ENCODE results near the gene KLHL18. TPM values are rescaled to one million over a fixed set of nuclear protein-coding genes. Genes with fewer than 3 reads are reported as not detected.

Gene KLHL18
- total and polyA plus RNA-seq, 4 donors = 3.5 to 12.6 (median 10.3) TPM

DNA sequence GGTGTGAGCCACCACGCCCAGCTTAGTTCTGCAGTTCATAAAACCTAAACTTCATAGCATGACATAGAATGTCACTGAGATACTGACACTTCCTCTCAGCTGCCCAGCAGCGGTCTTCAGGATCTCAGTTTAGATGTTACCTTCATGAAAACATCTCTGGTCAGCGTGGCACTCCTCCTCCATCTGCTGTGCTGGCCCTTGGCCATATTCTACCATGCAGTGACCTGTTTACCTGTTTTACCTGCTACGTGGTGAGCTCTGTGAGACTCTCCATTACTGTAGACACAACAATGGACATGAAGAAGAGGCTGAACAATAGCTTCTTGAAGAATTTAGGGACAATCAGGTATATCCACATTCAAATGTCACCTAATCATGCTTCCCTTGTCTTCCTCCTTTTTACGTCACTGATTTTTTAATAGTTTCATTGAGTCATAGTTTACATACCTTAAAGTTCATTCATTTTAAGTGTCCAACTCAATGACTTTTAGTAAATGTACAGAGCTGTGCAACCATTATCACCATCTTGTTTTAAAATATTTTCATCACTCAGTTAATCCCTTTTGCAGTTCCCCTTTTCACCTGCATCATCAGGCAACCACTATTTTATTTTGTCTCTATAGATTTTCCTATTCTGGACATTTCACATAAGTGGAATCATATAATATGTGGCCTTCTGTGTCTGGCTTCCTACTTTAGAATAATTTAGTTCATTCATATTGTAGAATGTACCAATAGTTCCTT lies 65.8 kb downstream of the KLHL18 start:
- H3K36me3 ChIP-seq (ENCODE audit: control insufficient read depth in 4 of 4, insufficient read depth in 3 of 4, low read depth in 1 of 4, low read length in 3 of 4) = peaks cover 4 to 11% (median 7%) of the 10 kb centered on the region in 4 donors
- no peak overlapping the region for H3K27ac ChIP-seq (ENCODE audit: low read depth in 1 of 2, low read length in 2 of 2)
- H3K9me3 ChIP-seq (ENCODE audit: control insufficient read depth in 4 of 4, low read length in 3 of 4) = no peaks in the 10 kb centered on the region
- no peak overlapping the region for H3K9ac ChIP-seq (ENCODE audit: low read depth in 1 of 2, low read length in 2 of 2)
- 91% methylated on average over 5 of the region's 5 CpGs for WGBS
- DNase-seq (ENCODE audit: low spot score) = no peak
- H3K4me1 ChIP-seq (ENCODE audit: control insufficient read depth in 4 of 4, insufficient read depth in 4 of 4, low read length in 3 of 4) = no peaks in the 10 kb centered on the region
- TF ChIP-seq, protein P1, sequence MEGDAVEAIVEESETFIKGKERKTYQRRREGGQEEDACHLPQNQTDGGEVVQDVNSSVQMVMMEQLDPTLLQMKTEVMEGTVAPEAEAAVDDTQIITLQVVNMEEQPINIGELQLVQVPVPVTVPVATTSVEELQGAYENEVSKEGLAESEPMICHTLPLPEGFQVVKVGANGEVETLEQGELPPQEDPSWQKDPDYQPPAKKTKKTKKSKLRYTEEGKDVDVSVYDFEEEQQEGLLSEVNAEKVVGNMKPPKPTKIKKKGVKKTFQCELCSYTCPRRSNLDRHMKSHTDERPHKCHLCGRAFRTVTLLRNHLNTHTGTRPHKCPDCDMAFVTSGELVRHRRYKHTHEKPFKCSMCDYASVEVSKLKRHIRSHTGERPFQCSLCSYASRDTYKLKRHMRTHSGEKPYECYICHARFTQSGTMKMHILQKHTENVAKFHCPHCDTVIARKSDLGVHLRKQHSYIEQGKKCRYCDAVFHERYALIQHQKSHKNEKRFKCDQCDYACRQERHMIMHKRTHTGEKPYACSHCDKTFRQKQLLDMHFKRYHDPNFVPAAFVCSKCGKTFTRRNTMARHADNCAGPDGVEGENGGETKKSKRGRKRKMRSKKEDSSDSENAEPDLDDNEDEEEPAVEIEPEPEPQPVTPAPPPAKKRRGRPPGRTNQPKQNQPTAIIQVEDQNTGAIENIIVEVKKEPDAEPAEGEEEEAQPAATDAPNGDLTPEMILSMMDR (IDR thresholded peaks at IDR 0.05; ENCODE audit: low read depth, low read length, missing input control) = no peak
- TF ChIP-seq, protein P2, sequence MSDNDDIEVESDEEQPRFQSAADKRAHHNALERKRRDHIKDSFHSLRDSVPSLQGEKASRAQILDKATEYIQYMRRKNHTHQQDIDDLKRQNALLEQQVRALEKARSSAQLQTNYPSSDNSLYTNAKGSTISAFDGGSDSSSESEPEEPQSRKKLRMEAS (IDR thresholded peaks at IDR 0.05) = no peak
- no peak overlapping the region for H3K4me3 ChIP-seq (ENCODE audit: low read depth in 1 of 3, low read length in 3 of 3)
- no peaks in the 10 kb centered on the region for H3K27me3 ChIP-seq (ENCODE audit: control insufficient read depth in 4 of 4, insufficient read depth in 4 of 4, low read length in 3 of 4)

DNA sequence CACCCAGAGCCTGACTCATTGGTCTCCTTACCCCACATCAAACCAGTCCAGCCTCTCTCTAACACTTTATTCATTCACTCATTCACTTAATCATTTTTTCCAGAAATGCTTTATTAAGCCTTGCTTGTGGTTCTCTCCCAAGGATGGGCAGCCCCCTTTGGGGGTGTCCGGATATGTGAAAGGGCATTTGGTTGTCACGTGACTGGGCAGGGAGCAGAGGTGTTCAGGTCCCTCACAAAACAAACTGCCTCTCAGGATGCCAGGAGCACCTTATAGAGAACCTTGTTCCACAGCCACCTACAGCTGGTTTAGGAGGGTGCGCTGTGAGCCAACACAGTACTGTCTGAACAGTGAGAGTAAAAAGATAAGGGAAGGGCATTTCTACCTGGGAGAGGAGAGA lies 72.3 kb downstream of the KLHL18 start:
- Histone ChIP-seq H3K9me3 (ENCODE audit: control insufficient read depth in 4 of 4, low read length in 3 of 4) (peaks cover 0 to 4% (median 2%) of the 10 kb centered on the region in 4 donors), H3K27me3 (ENCODE audit: control insufficient read depth in 4 of 4, insufficient read depth in 4 of 4, low read length in 3 of 4) (no peaks in the 10 kb centered on the region), H3K4me3 (ENCODE audit: low read depth in 1 of 3, low read length in 3 of 3) (no peak overlapping the region), H3K36me3 (ENCODE audit: control insufficient read depth in 4 of 4, insufficient read depth in 3 of 4, low read depth in 1 of 4, low read length in 3 of 4) (no peaks in the 10 kb centered on the region), H3K9ac (ENCODE audit: low read depth in 1 of 2, low read length in 2 of 2) (no peak overlapping the region), H3K4me1 (ENCODE audit: control insufficient read depth in 4 of 4, insufficient read depth in 4 of 4, low read length in 3 of 4) (no peaks in the 10 kb centered on the region), H3K27ac (ENCODE audit: low read depth in 1 of 2, low read length in 2 of 2) (no peak overlapping the region)
- TF ChIP-seq FOXA2 (IDR thresholded peaks at IDR 0.05) (no peak), FOXA1 (IDR thresholded peaks at IDR 0.05) (no peak), SP1 (IDR thresholded peaks at IDR 0.05) (no peak)
- TF ChIP-seq, protein P2 (IDR thresholded peaks at IDR 0.05) = no peak
- TF ChIP-seq, protein P1 (IDR thresholded peaks at IDR 0.05; ENCODE audit: low read depth, low read length, missing input control) = no peak
- no peak for DNase-seq (ENCODE audit: low spot score)
- WGBS = 86% methylated on average over 3 of the region's 3 CpGs

DNA sequence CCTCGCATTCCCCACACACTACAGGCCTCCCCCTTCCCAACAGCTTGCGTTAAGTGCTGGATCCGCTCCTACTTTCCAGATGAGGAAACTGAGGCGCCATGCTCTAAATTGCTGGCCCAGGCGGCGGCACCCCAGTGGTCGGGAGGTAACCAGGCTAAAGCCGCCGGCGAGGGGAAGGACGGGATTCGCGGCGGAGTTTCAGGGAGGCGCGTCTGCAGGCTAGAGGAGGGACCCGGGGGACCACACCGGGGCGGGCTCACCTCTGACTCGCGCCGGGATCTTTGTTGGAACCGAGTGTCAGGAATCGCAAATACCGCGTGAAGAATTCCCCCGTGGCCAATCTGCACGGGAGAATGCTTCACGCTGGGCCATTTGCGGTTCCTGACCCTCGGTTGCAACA lies 73.5 kb downstream of the KLHL18 start:
- no peak for DNase-seq (ENCODE audit: low spot score)
- no peaks in the 10 kb centered on the region for H3K36me3 ChIP-seq (ENCODE audit: control insufficient read depth in 4 of 4, insufficient read depth in 3 of 4, low read depth in 1 of 4, low read length in 3 of 4)
- H3K9ac ChIP-seq (ENCODE audit: low read depth in 1 of 2, low read length in 2 of 2) = no peak overlapping the region
- H3K4me3 ChIP-seq (ENCODE audit: low read depth in 1 of 3, low read length in 3 of 3) = no peak overlapping the region
- peaks cover 0 to 4% (median 2%) of the 10 kb centered on the region in 4 donors for H3K9me3 ChIP-seq (ENCODE audit: control insufficient read depth in 4 of 4, low read length in 3 of 4)
- no peaks in the 10 kb centered on the region for H3K4me1 ChIP-seq (ENCODE audit: control insufficient read depth in 4 of 4, insufficient read depth in 4 of 4, low read length in 3 of 4)
- 95% methylated on average over 31 of the region's 31 CpGs for WGBS
- no peaks in the 10 kb centered on the region for H3K27me3 ChIP-seq (ENCODE audit: control insufficient read depth in 4 of 4, insufficient read depth in 4 of 4, low read length in 3 of 4)
- no peak overlapping the region for H3K27ac ChIP-seq (ENCODE audit: low read depth in 1 of 2, low read length in 2 of 2)
- TF ChIP-seq, protein P3, sequence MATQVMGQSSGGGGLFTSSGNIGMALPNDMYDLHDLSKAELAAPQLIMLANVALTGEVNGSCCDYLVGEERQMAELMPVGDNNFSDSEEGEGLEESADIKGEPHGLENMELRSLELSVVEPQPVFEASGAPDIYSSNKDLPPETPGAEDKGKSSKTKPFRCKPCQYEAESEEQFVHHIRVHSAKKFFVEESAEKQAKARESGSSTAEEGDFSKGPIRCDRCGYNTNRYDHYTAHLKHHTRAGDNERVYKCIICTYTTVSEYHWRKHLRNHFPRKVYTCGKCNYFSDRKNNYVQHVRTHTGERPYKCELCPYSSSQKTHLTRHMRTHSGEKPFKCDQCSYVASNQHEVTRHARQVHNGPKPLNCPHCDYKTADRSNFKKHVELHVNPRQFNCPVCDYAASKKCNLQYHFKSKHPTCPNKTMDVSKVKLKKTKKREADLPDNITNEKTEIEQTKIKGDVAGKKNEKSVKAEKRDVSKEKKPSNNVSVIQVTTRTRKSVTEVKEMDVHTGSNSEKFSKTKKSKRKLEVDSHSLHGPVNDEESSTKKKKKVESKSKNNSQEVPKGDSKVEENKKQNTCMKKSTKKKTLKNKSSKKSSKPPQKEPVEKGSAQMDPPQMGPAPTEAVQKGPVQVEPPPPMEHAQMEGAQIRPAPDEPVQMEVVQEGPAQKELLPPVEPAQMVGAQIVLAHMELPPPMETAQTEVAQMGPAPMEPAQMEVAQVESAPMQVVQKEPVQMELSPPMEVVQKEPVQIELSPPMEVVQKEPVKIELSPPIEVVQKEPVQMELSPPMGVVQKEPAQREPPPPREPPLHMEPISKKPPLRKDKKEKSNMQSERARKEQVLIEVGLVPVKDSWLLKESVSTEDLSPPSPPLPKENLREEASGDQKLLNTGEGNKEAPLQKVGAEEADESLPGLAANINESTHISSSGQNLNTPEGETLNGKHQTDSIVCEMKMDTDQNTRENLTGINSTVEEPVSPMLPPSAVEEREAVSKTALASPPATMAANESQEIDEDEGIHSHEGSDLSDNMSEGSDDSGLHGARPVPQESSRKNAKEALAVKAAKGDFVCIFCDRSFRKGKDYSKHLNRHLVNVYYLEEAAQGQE (IDR thresholded peaks at IDR 0.05) = no peak
- TF ChIP-seq HNF4G (IDR thresholded peaks at IDR 0.05) (no peak), TAF1 (conservative IDR thresholded peaks at IDR 0.05) (no peak), SP1 (IDR thresholded peaks at IDR 0.05) (no peak), RXRA (IDR thresholded peaks at IDR 0.05) (no peak), HNF4A (conservative IDR thresholded peaks at IDR 0.05) (no peak), NR2F2 (IDR thresholded peaks at IDR 0.05) (no peak), JUND (IDR thresholded peaks at IDR 0.05) (no peak), RAD21 (IDR thresholded peaks at IDR 0.05) (no peak), EGR1 (IDR thresholded peaks at IDR 0.05; ENCODE audit: low read depth in 2 of 2) (no peak), FOXA2 (IDR thresholded peaks at IDR 0.05) (no peak)
- TF ChIP-seq, protein P4, sequence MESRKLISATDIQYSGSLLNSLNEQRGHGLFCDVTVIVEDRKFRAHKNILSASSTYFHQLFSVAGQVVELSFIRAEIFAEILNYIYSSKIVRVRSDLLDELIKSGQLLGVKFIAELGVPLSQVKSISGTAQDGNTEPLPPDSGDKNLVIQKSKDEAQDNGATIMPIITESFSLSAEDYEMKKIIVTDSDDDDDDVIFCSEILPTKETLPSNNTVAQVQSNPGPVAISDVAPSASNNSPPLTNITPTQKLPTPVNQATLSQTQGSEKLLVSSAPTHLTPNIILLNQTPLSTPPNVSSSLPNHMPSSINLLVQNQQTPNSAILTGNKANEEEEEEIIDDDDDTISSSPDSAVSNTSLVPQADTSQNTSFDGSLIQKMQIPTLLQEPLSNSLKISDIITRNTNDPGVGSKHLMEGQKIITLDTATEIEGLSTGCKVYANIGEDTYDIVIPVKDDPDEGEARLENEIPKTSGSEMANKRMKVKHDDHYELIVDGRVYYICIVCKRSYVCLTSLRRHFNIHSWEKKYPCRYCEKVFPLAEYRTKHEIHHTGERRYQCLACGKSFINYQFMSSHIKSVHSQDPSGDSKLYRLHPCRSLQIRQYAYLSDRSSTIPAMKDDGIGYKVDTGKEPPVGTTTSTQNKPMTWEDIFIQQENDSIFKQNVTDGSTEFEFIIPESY (IDR thresholded peaks at IDR 0.05) = no peak
- TF ChIP-seq, protein P2 (IDR thresholded peaks at IDR 0.05) = no peak

Measured in liver (tissue), 9 donors.